Measurements from ENCODE around the gene RERG. TPM values are rescaled to one million over a fixed set of nuclear protein-coding genes. Genes with fewer than 3 reads are reported as not detected.

RERG gene
- total RNA-seq, 2 experiments from 2014 or later, result not detected

DNA sequence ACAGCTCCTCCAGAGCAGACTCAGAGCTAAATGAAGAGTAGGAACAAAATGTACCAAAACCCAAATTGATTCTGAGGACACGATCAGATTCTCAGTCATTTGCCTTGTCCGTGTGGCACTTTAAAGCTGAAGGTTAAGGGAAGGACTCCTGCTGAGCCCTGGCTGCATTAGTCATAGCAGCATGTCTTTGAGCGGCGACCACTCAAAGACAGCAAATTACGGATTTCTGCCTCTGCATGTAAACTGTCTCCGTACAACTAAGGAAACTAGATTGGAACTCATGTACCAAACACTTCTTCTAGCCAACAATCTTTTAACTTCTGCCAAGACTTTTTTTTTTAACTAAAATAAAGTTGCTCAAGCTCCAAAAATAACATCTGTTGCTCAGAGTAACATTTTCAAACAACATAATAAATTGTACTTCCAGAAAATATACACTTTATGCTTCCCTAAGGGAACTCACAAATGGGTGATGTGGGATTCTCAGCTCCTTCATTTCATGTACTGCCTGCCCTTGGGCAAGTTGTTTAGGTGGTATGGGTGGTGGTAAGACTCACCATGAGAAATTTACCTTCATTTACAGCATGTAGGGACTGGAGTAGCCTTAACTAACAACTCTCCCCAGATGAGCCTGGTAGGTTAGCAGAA lies 56.1 kb downstream of the RERG start:
- CTCF ChIA-PET, result no interaction called here
- intact Hi-C loops (cut with DNase I, micrococcal nuclease), result no loop called here

DNA sequence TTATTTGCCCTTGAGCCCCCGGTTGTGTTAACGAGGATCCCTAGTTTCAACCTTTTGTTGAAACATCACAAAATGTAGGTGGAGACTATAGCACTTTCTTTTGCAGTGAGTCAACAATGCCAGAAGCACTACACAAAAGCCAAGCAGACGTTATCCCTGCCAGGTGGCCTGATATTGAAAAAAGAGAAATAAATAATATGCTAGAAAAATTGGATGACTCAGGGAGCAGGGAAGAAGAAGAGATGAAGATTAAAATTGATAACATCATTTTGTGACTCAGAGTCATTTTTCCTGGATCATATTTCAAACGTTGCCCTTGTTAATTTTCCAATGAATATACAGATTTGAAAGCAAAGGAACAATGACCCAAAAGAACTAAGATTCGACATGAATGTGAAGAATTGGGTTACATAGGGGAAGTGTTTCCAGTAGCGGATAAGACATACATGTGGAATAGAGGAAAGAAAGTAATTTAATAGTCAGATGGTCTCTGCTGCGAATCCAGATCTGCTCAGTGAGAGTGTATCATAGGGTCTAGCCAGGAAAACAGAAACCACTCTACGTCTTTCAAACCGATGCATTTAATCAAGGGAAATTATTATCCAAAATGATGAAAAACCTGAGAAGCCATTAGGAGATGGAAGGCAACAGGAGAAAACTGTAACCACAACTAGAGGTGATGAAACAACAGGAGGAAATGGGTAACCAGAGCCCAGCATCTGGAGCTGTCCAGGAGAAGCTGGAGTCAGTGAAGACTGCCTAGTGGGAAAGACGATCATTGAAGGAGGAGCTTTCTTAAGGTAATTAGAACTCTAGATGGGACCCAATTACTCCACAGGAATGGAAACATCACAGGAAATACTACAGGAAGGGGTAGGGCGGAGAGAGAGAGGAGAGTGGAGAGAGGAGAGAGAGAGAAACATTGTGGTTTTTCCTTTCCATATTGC lies 57.9 kb downstream of the RERG start:
- ATAC-seq (ENCODE audit: poor library complexity) (no peak), DNase-seq (no peak)
- TF ChIP-seq CTCF (IDR thresholded peaks at IDR 0.05), result no peak
- Histone ChIP-seq H3K9me3 (ENCODE audit: control insufficient read depth in 1 of 2, insufficient read depth in 1 of 2, low read length in 2 of 2) (no peaks in the 10 kb centered on the region), H3K27ac (ENCODE audit: low read depth in 1 of 2, low read length in 2 of 2) (no peak overlapping the region), H3K4me3 (ENCODE audit: low read length) (no peak overlapping the region), H3K4me1 (ENCODE audit: insufficient read depth, low read length) (no peaks in the 10 kb centered on the region), H3K27me3 (ENCODE audit: control insufficient read depth in 1 of 2, insufficient read depth in 2 of 2, low read length in 2 of 2) (no peaks in the 10 kb centered on the region), H3K36me3 (ENCODE audit: insufficient read depth, low read length) (no peaks in the 10 kb centered on the region)
- intact Hi-C loops (cut with DNase I, micrococcal nuclease), result no loop called here
- Mint-ChIP-seq H3K27ac (no peak overlapping the region), H3K36me3 (ENCODE audit: low read depth) (no peaks in the 10 kb centered on the region), H3K4me1 (ENCODE audit: low read depth) (no peaks in the 10 kb centered on the region), H3K4me3 (no peak overlapping the region), H3K27me3 (peaks cover 4% of the 10 kb centered on the region), H3K9me3 (no peaks in the 10 kb centered on the region)
- CTCF ChIA-PET, result no interaction called here
- POLR2A ChIA-PET, result interaction anchor here (0.6 kb wide), 1 partner anchor 26 kb away, joined by 3 read pairs; no protein-coding TSS in a partner anchor

More for the DNA sequence above, 56.1 kb downstream of the RERG start:
- no peak overlapping the region for H3K4me3 Mint-ChIP-seq
- peaks cover 4% of the 10 kb centered on the region for H3K27me3 Mint-ChIP-seq
- POLR2A ChIA-PET, result no interaction called here
- DNase-seq, result no peak
- H3K27ac Mint-ChIP-seq, result no peak overlapping the region
- Histone ChIP-seq H3K27ac (ENCODE audit: low read depth in 1 of 2, low read length in 2 of 2) (no peak overlapping the region), H3K4me3 (ENCODE audit: low read length) (no peak overlapping the region), H3K36me3 (ENCODE audit: insufficient read depth, low read length) (no peaks in the 10 kb centered on the region), H3K27me3 (ENCODE audit: control insufficient read depth in 1 of 2, insufficient read depth in 2 of 2, low read length in 2 of 2) (no peaks in the 10 kb centered on the region), H3K9me3 (ENCODE audit: control insufficient read depth in 1 of 2, insufficient read depth in 1 of 2, low read length in 2 of 2) (no peaks in the 10 kb centered on the region), H3K4me1 (ENCODE audit: insufficient read depth, low read length) (no peaks in the 10 kb centered on the region)
- TF ChIP-seq CTCF (IDR thresholded peaks at IDR 0.05), result no peak
- H3K36me3 Mint-ChIP-seq (ENCODE audit: low read depth), result no peaks in the 10 kb centered on the region
- no peak for ATAC-seq (ENCODE audit: poor library complexity)
- no peaks in the 10 kb centered on the region for H3K9me3 Mint-ChIP-seq
- H3K4me1 Mint-ChIP-seq (ENCODE audit: low read depth), result no peaks in the 10 kb centered on the region

- Mint-ChIP-seq H3K27ac (no peak overlapping the region), H3K9me3 (no peaks in the 10 kb centered on the region), H3K4me1 (ENCODE audit: low read depth) (no peaks in the 10 kb centered on the region), H3K36me3 (ENCODE audit: low read depth) (no peaks in the 10 kb centered on the region), H3K27me3 (peaks cover 2% of the 10 kb centered on the region), H3K4me3 (no peak overlapping the region)
- Histone ChIP-seq H3K4me3 (ENCODE audit: low read length) (no peak overlapping the region), H3K27me3 (ENCODE audit: control insufficient read depth in 1 of 2, insufficient read depth in 2 of 2, low read length in 2 of 2) (no peaks in the 10 kb centered on the region), H3K9me3 (ENCODE audit: control insufficient read depth in 1 of 2, insufficient read depth in 1 of 2, low read length in 2 of 2) (no peaks in the 10 kb centered on the region), H3K27ac (ENCODE audit: low read depth in 1 of 2, low read length in 2 of 2) (no peak overlapping the region), H3K36me3 (ENCODE audit: insufficient read depth, low read length) (no peaks in the 10 kb centered on the region), H3K4me1 (ENCODE audit: insufficient read depth, low read length) (no peaks in the 10 kb centered on the region)
- ATAC-seq (ENCODE audit: poor library complexity) (no peak), DNase-seq (no peak)
- intact Hi-C loops (cut with DNase I, micrococcal nuclease), result no loop called here
- ChIA-PET CTCF (interaction anchor here (0.9 kb wide), 1 partner anchor 15 kb away, joined by 3 read pairs; no protein-coding TSS in a partner anchor), POLR2A (interaction anchor here (0.6 kb wide), 1 partner anchor 32 kb away, joined by 3 read pairs; no protein-coding TSS in a partner anchor)
- no peak for TF ChIP-seq CTCF (IDR thresholded peaks at IDR 0.05)
These were observed 63.1 kb downstream of the RERG start for GRCh38 chr12:15158083-15158482.

All from CD4-positive, alpha-beta T cell (primary cell).